SK-N-SH (cell line): ENCODE measurements around the gene FOXI2. TPM values are rescaled to one million over a fixed set of nuclear protein-coding genes. Genes with fewer than 3 reads are reported as not detected.

ENCODE experiments used
- CTCF ChIA-PET: fragments of 300-600, 350-600 bp; formaldehyde crosslinking; extraction: SDS; loops from one replicate; lab custom pipeline; 2021; lab: Yijun Ruan, JAX
- POLR2A ChIA-PET: fragments of 350-600 bp; sonication (Branson Sonifier 250); formaldehyde crosslinking; extraction: SDS; loops from one replicate; lab custom pipeline; 2020; ENCODE audit warnings: antibody characterized with exemption, inconsistent platforms; lab: Yijun Ruan, JAX
- DNase-seq: peaks from one replicate; pipeline ENCODE4 v3.0.0; 2012
- H2AFZ ChIP-seq: fragments of 200-600 bp; sonication (generic); 2 replicates; pipeline ENCODE4 v1.8.1; 2016; ENCODE audit warnings: antibody characterized with exemption, mild to moderate bottlenecking, low read depth
- H3F3A ChIP-seq: fragments of 200-600 bp; sonication (generic); replicated peaks from 2 replicates; pipeline ENCODE3; 2016; ENCODE audit warnings: antibody characterized with exemption, mild to moderate bottlenecking; ENCODE audit not compliant: insufficient read depth
- H3K27ac ChIP-seq, 2 experiments: fragments of 200-500 bp in 1 of 2; fragments of 200-600 bp in 1 of 2; sonication (Bioruptor generic) in 1 of 2; sonication (generic), shearing (Covaris generic) in 1 of 2; 2 replicates each; pipeline versions ENCODE4 v1.5.1 to v1.6.1; 2014 to 2016; ENCODE audit warnings: low read depth in 2 of 2, inconsistent platforms in 1 of 2, low read length in 1 of 2, mild to moderate bottlenecking in 1 of 2, mixed read lengths in 1 of 2
- H3K27me3 ChIP-seq: fragments of 200-600 bp; sonication (generic), shearing (Covaris generic); 2 replicates; pipeline ENCODE4 v1.6.1; 2016; ENCODE audit warnings: mixed run types; ENCODE audit not compliant: insufficient read depth
- H3K36me3 ChIP-seq, 2 experiments: fragments of 200-500 bp in 1 of 2; fragments of 200-600 bp in 1 of 2; sonication (Bioruptor generic) in 1 of 2; sonication (generic) in 1 of 2; replicated peaks in 1 of 2; 2 replicates each; pipeline versions ENCODE3 to v1.5.1; 2014 to 2016; ENCODE audit warnings: low read length in 1 of 2, mild to moderate bottlenecking in 1 of 2; ENCODE audit not compliant: insufficient read depth in 2 of 2, control insufficient read depth in 1 of 2
- H3K4me1 ChIP-seq, 2 experiments: fragments of 200-500 bp in 1 of 2; fragments of 200-600 bp in 1 of 2; sonication (Bioruptor generic) in 1 of 2; sonication (generic), shearing (Covaris generic) in 1 of 2; 2 replicates each; pipeline versions ENCODE4 v1.5.1 to v1.6.1; 2014 to 2016; ENCODE audit warnings: low read depth in 1 of 2, low read length in 1 of 2, mixed run types in 1 of 2; ENCODE audit not compliant: insufficient read depth in 2 of 2, control insufficient read depth in 1 of 2
- H3K4me2 ChIP-seq: fragments of 200-600 bp; sonication (generic), shearing (Covaris generic); 2 replicates; pipeline ENCODE4 v1.6.1; 2017; ENCODE audit warnings: mixed run types
- H3K4me3 ChIP-seq, 2 experiments: fragments of 200-500 bp in 1 of 2; fragments of 200-600 bp in 1 of 2; sonication (Bioruptor generic) in 1 of 2; sonication (generic), shearing (Covaris generic) in 1 of 2; 2 replicates each; pipeline versions ENCODE4 v1.5.1 to v1.8.1; 2014 to 2016; ENCODE audit warnings: low read depth in 2 of 2, inconsistent platforms in 1 of 2, low read length in 1 of 2, mild to moderate bottlenecking in 1 of 2, mixed read lengths in 1 of 2, moderate library complexity in 1 of 2
- H3K79me2 ChIP-seq: fragments of 200-600 bp; sonication (generic); 2 replicates; pipeline ENCODE4 v1.8.1; 2017; ENCODE audit warnings: mild to moderate bottlenecking; ENCODE audit not compliant: insufficient read depth
- H3K9ac ChIP-seq: fragments of 200-600 bp; sonication (generic); 2 replicates; pipeline ENCODE4 v1.6.1; 2017; ENCODE audit warnings: mixed run types
- H3K9me2 ChIP-seq: fragments of 200-600 bp; sonication (generic); 2 replicates; pipeline ENCODE4 v1.6.1; 2017; ENCODE audit warnings: mixed run types
- H3K9me3 ChIP-seq: fragments of 200-600 bp; sonication (generic); 2 replicates; pipeline ENCODE4 v1.6.1; 2017; ENCODE audit warnings: mixed run types, mild to moderate bottlenecking, moderate library complexity
- H4K20me1 ChIP-seq: fragments of 200-600 bp; sonication (generic); 2 replicates; pipeline ENCODE4 v1.6.1; 2017; ENCODE audit warnings: mild to moderate bottlenecking, mixed run types; ENCODE audit not compliant: insufficient read depth
- CHD2 ChIP-seq: fragments of 150-350 bp; IDR thresholded peaks from 2 replicates; pipeline ENCODE4 v1.6.1; 2018; ENCODE audit warnings: low read length; ENCODE audit not compliant: partially characterized antibody
- ELF1 ChIP-seq: IDR thresholded peaks from 2 replicates; pipeline ENCODE4 v1.4.0; 2012
- EZH2phosphoT487 ChIP-seq: fragments of 200-600 bp; sonication (generic); IDR thresholded peaks from 2 replicates; pipeline ENCODE4 v1.6.1; 2017; ENCODE audit warnings: low read depth, mixed run types, mild to moderate bottlenecking, antibody characterized with exemption, moderate library complexity, borderline replicate concordance
- FOSL2 ChIP-seq: IDR thresholded peaks from 2 replicates; pipeline ENCODE4 v1.4.0; 2012; ENCODE audit warnings: low read depth, mild to moderate bottlenecking, moderate library complexity, borderline replicate concordance
- FOXJ3 ChIP-seq: sonication (generic); formaldehyde crosslinking; IDR thresholded peaks from 2 replicates; pipeline ENCODE4 v1.5.1; 2020; ENCODE audit warnings: mild to moderate bottlenecking, missing genetic modification reagents
- FOXM1 ChIP-seq: IDR thresholded peaks from 2 replicates; pipeline ENCODE4 v1.4.0; 2012; ENCODE audit warnings: low read depth, mild to moderate bottlenecking
- GABPA ChIP-seq: IDR thresholded peaks from 2 replicates; pipeline ENCODE4 v1.4.0; 2012; ENCODE audit warnings: low read depth, mild to moderate bottlenecking
- JUND ChIP-seq: IDR thresholded peaks from 2 replicates; pipeline ENCODE4 v1.4.0; 2012
- MEF2A ChIP-seq: IDR thresholded peaks from 2 replicates; pipeline ENCODE4 v1.4.0; 2012; ENCODE audit warnings: low read depth, borderline replicate concordance
- MXI1 ChIP-seq: IDR thresholded peaks from 2 replicates; pipeline ENCODE4 v1.6.1; 2012; ENCODE audit warnings: mild to moderate bottlenecking, low read depth, low read length, improper control_type of control experiment
- NRF1 ChIP-seq: IDR thresholded peaks from 2 replicates; pipeline ENCODE4 v1.6.1; 2012; ENCODE audit warnings: low read depth, mild to moderate bottlenecking, low read length
- POLR2AphosphoS5 ChIP-seq: IDR thresholded peaks from 2 replicates; pipeline ENCODE4 v1.6.1; 2012; ENCODE audit warnings: low read depth, low read length
- RAD21 ChIP-seq: IDR thresholded peaks from 2 replicates; pipeline ENCODE4 v1.6.1; 2012; ENCODE audit warnings: mild to moderate bottlenecking, low read length
- RCOR1 ChIP-seq: fragments of 150-350 bp; IDR thresholded peaks from 2 replicates; pipeline ENCODE4 v1.6.1; 2017; ENCODE audit warnings: antibody characterized with exemption, low read length
- RFX5 ChIP-seq: IDR thresholded peaks from 2 replicates; pipeline ENCODE4 v1.6.1; 2012; ENCODE audit warnings: mild to moderate bottlenecking, improper control_type of control experiment, low read length
- RXRA ChIP-seq: IDR thresholded peaks from 2 replicates; pipeline ENCODE4 v1.4.0; 2012; ENCODE audit warnings: low read depth, mild to moderate bottlenecking, borderline replicate concordance
- SMC3 ChIP-seq: IDR thresholded peaks from 2 replicates; pipeline ENCODE4 v1.6.1; 2012; ENCODE audit warnings: low read depth, low read length, improper control_type of control experiment
- TCF12 ChIP-seq: IDR thresholded peaks from 2 replicates; pipeline ENCODE4 v1.4.0; 2012
- WGBS: methylation state at CpG from one replicate; pipeline ENCODE4 v1.1.6; 2017; ENCODE audit warnings: low lambda C conversion rate; 5-methylcytosine and 5-hydroxymethylcytosine counted together
- polyA plus RNA-seq, 3 experiments: library from polyadenylated mRNA; depleted of rRNA; stranded (reverse); fragments of >200 nt; gene quantifications; 2 replicates each; pipeline ENCODE4 v1.2.3, GENCODE V29; 2012
- TF ChIP-seq, protein P1 (sequence below): IDR thresholded peaks from 2 replicates; pipeline ENCODE4 v1.6.1; 2012; ENCODE audit warnings: mild to moderate bottlenecking, low read depth, low read length, moderate library complexity
- TF ChIP-seq, protein P2 (sequence below): fragments of 200-600 bp; sonication (generic); IDR thresholded peaks from 2 replicates; pipeline ENCODE4 v1.6.1; 2017; ENCODE audit warnings: antibody characterized with exemption, mild to moderate bottlenecking, moderate library complexity
- TF ChIP-seq, protein P3 (sequence below): IDR thresholded peaks from 2 replicates; pipeline ENCODE4; 2012
- TF ChIP-seq, protein P4 (sequence below): IDR thresholded peaks from 2 replicates; pipeline ENCODE4 v1.4.0; 2012; ENCODE audit warnings: low read depth

Gene FOXI2
- polyA plus RNA-seq, 1 of the 3 experiments (the other 2 are of a cell fraction), result not detected

DNA sequence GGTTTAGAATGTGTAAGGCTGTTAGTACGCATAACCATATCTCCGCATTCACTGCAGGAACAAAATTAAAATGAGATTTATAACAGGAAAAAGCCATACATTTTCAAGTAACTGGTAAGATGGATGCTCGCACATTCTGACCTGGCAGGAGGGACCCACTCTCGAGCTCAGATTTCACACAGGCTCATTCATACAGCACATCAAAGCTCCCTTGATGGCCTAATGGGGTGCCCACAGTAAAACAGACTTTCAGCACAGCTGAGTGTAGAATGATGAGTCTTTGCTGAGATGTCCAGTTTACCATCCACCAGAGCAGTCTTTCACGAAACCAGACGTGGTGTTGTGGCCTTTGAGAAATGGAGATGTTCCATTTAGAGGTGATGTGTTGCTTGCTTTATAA is 8.9 kb downstream of the FOXI2 start:
- DNase-seq, result no peak
- no peaks in the 10 kb centered on the region for H3K36me3 ChIP-seq
- no peak overlapping the region for H3K9ac ChIP-seq
- TF ChIP-seq ELF1, result no peak
- TF ChIP-seq RFX5, result no peak
- TF ChIP-seq, protein P1, sequence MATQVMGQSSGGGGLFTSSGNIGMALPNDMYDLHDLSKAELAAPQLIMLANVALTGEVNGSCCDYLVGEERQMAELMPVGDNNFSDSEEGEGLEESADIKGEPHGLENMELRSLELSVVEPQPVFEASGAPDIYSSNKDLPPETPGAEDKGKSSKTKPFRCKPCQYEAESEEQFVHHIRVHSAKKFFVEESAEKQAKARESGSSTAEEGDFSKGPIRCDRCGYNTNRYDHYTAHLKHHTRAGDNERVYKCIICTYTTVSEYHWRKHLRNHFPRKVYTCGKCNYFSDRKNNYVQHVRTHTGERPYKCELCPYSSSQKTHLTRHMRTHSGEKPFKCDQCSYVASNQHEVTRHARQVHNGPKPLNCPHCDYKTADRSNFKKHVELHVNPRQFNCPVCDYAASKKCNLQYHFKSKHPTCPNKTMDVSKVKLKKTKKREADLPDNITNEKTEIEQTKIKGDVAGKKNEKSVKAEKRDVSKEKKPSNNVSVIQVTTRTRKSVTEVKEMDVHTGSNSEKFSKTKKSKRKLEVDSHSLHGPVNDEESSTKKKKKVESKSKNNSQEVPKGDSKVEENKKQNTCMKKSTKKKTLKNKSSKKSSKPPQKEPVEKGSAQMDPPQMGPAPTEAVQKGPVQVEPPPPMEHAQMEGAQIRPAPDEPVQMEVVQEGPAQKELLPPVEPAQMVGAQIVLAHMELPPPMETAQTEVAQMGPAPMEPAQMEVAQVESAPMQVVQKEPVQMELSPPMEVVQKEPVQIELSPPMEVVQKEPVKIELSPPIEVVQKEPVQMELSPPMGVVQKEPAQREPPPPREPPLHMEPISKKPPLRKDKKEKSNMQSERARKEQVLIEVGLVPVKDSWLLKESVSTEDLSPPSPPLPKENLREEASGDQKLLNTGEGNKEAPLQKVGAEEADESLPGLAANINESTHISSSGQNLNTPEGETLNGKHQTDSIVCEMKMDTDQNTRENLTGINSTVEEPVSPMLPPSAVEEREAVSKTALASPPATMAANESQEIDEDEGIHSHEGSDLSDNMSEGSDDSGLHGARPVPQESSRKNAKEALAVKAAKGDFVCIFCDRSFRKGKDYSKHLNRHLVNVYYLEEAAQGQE, result no peak
- TF ChIP-seq RCOR1, result no peak
- no peak for TF ChIP-seq FOXM1
- H3F3A ChIP-seq, result no peaks in the 10 kb centered on the region
- H3K4me2 ChIP-seq, result no peak overlapping the region
- H3K4me3 ChIP-seq, result no peak overlapping the region
- POLR2A ChIA-PET, result no interaction called here
- no peaks in the 10 kb centered on the region for H3K9me3 ChIP-seq
- 29% methylated on average over 6 of the region's 6 CpGs for WGBS
- CTCF ChIA-PET, result no interaction called here
- no peaks in the 10 kb centered on the region for H3K79me2 ChIP-seq
- H4K20me1 ChIP-seq, result no peaks in the 10 kb centered on the region
- H3K27me3 ChIP-seq, result no peaks in the 10 kb centered on the region
- no peaks in the 10 kb centered on the region for H3K4me1 ChIP-seq
- H2AFZ ChIP-seq, result no peak overlapping the region
- no peak overlapping the region for H3K27ac ChIP-seq
- H3K9me2 ChIP-seq, result no peaks in the 10 kb centered on the region

DNA sequence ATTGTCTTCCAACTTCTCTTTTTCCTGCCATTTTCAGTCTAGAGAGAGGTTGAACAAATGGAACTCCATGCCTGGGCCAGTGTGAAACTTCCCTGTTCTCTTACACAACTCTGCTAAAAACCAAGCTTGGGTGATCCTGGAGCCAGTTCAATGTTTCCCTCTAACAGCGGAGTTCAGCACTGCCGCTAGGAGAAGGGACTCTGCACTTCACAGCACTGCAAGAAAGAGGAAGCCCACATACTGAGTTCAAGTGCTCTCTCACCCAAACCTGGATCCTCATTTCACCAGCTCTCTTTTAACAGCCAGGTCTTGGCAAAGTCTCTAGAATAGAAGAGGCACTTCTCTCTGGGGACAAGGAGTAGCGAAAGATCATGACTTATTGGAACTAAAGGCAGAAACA is 18.8 kb downstream of the FOXI2 start:
- H3K9me3 ChIP-seq, result no peaks in the 10 kb centered on the region
- no peaks in the 10 kb centered on the region for H3K27me3 ChIP-seq
- H3K4me3 ChIP-seq, result no peak overlapping the region
- no peak overlapping the region for H3K9ac ChIP-seq
- no peaks in the 10 kb centered on the region for H4K20me1 ChIP-seq
- H3K9me2 ChIP-seq, result no peaks in the 10 kb centered on the region
- no peaks in the 10 kb centered on the region for H3K4me1 ChIP-seq
- POLR2A ChIA-PET, result no interaction called here
- no peaks in the 10 kb centered on the region for H3F3A ChIP-seq
- H3K36me3 ChIP-seq, result no peaks in the 10 kb centered on the region
- TF ChIP-seq MEF2A (no peak), RCOR1 (no peak), CHD2 (no peak), MXI1 (no peak), SMC3 (no peak), FOSL2 (no peak), RAD21 (no peak), RFX5 (no peak), NRF1 (no peak), EZH2phosphoT487 (no peak), FOXM1 (no peak), POLR2AphosphoS5 (no peak), GABPA (no peak), JUND (no peak), FOXJ3 (no peak), RXRA (no peak), TCF12 (no peak)
- TF ChIP-seq, protein P2, sequence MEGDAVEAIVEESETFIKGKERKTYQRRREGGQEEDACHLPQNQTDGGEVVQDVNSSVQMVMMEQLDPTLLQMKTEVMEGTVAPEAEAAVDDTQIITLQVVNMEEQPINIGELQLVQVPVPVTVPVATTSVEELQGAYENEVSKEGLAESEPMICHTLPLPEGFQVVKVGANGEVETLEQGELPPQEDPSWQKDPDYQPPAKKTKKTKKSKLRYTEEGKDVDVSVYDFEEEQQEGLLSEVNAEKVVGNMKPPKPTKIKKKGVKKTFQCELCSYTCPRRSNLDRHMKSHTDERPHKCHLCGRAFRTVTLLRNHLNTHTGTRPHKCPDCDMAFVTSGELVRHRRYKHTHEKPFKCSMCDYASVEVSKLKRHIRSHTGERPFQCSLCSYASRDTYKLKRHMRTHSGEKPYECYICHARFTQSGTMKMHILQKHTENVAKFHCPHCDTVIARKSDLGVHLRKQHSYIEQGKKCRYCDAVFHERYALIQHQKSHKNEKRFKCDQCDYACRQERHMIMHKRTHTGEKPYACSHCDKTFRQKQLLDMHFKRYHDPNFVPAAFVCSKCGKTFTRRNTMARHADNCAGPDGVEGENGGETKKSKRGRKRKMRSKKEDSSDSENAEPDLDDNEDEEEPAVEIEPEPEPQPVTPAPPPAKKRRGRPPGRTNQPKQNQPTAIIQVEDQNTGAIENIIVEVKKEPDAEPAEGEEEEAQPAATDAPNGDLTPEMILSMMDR, result no peak
- TF ChIP-seq, protein P3, sequence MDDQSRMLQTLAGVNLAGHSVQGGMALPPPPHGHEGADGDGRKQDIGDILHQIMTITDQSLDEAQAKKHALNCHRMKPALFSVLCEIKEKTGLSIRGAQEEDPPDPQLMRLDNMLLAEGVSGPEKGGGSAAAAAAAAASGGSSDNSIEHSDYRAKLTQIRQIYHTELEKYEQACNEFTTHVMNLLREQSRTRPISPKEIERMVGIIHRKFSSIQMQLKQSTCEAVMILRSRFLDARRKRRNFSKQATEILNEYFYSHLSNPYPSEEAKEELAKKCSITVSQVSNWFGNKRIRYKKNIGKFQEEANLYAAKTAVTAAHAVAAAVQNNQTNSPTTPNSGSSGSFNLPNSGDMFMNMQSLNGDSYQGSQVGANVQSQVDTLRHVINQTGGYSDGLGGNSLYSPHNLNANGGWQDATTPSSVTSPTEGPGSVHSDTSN, result no peak
- TF ChIP-seq, protein P4, sequence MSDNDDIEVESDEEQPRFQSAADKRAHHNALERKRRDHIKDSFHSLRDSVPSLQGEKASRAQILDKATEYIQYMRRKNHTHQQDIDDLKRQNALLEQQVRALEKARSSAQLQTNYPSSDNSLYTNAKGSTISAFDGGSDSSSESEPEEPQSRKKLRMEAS, result no peak
- TF ChIP-seq, all 33 proteins: peak for 0
- CTCF ChIA-PET, result no interaction called here
- Histone ChIP-seq H3K27ac (no peak overlapping the region), H2AFZ (no peak overlapping the region), H3K4me2 (no peak overlapping the region), H3K79me2 (no peaks in the 10 kb centered on the region)
- no peak for DNase-seq
- 10% methylated on average over 3 of the region's 3 CpGs for WGBS
